AG04449 (cell line): ENCODE data around the gene TMEM255B.

Experiments
- CTCF ChIA-PET: fragments of 350-600 bp; formaldehyde crosslinking; extraction: SDS; loops from one replicate; lab custom pipeline; 2021; ENCODE audit warnings: antibody characterized with exemption; lab: Yijun Ruan, JAX
- POLR2A ChIA-PET: fragments of 400-600, 350-600 bp; formaldehyde crosslinking; extraction: SDS; loops from one replicate; lab custom pipeline; 2020; ENCODE audit warnings: antibody characterized with exemption, inconsistent platforms; lab: Yijun Ruan, JAX
- DNase-seq: peaks from one replicate; pipeline ENCODE4 v3.0.0-alpha.2; 2010; ENCODE audit warnings: low read depth, low spot score
- H3K4me3 ChIP-seq: 2 replicates; pipeline ENCODE4 v1.5.1; 2011; ENCODE audit warnings: low read depth, mild to moderate bottlenecking, control low read depth, low read length
- TF ChIP-seq, protein P1 (sequence below): IDR thresholded peaks from one replicate; pipeline ENCODE4 v1.5.1; 2011; ENCODE audit warnings: mild to moderate bottlenecking, moderate library complexity, low read length, control low read depth, inconsistent platforms; ENCODE audit not compliant: insufficient read depth; ENCODE audit errors: missing control alignments

The TMEM255B gene

GRCh38 chr13:113726961-113727411 is 32.0 kb upstream of the TMEM255B start:
- TF ChIP-seq, protein P1, sequence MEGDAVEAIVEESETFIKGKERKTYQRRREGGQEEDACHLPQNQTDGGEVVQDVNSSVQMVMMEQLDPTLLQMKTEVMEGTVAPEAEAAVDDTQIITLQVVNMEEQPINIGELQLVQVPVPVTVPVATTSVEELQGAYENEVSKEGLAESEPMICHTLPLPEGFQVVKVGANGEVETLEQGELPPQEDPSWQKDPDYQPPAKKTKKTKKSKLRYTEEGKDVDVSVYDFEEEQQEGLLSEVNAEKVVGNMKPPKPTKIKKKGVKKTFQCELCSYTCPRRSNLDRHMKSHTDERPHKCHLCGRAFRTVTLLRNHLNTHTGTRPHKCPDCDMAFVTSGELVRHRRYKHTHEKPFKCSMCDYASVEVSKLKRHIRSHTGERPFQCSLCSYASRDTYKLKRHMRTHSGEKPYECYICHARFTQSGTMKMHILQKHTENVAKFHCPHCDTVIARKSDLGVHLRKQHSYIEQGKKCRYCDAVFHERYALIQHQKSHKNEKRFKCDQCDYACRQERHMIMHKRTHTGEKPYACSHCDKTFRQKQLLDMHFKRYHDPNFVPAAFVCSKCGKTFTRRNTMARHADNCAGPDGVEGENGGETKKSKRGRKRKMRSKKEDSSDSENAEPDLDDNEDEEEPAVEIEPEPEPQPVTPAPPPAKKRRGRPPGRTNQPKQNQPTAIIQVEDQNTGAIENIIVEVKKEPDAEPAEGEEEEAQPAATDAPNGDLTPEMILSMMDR = no peak
- no peak overlapping the region for H3K4me3 ChIP-seq
- ChIA-PET POLR2A (no interaction called here), CTCF (interaction anchor here (1.0 kb wide), 1 partner anchor 16 kb away, joined by 3 read pairs; no protein-coding TSS in a partner anchor)
- no peak for DNase-seq

GRCh38 chr13:113728571-113729054 is 30.4 kb upstream of the TMEM255B start:
- CTCF ChIA-PET = no interaction called here
- no peak overlapping the region for H3K4me3 ChIP-seq
- POLR2A ChIA-PET = no interaction called here
- TF ChIP-seq, protein P1 = no peak
- no peak for DNase-seq

DNA sequence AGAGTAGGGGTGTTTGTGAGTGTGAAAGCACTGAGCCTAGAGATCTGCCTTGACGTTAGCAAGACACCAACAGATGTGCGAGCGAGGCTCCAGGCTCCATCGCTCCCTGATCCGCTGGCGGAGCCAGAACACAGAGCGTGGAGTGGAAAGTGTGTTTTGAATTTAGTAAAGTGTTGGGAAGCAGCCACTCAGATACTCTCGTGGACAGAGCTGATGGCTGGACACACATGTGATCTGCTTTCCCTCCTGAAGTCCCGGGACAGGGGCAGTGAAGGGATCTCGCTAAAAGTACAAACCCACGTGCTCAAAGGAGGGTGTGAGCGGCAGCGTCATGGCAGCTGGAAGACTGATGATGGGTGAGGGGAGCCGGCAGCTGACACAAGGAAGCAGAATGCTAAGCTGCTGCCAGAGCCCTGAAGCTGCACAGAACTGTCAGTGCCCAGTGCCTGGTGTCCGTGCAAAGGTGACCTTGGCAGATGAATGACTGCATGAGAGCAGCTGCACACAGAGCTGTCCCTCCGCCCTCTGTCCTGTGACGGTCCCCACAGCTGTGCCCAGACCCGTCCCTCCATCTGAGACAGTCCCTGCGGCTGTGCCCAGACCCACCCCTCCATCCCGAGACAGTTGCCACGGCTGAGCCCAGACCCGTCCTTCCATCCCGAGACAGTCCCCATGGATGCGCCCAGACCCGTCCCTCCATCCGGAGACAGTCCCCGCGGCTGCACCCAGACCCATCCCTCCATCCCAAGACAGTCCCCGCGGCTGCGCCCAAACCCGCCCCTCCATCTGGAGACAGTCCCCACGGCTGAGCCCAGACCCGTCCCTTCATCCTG is 29.6 kb upstream of the TMEM255B start:
- ChIA-PET POLR2A (no interaction called here), CTCF (interaction anchor here (0.7 kb wide), 1 partner anchor 498 kb away, joined by 3 read pairs; no protein-coding TSS in a partner anchor)
- H3K4me3 ChIP-seq = no peak overlapping the region
- TF ChIP-seq, protein P1 = no peak
- DNase-seq = no peak

- ChIA-PET POLR2A (no interaction called here), CTCF (no interaction called here)
These were observed 28.8 kb upstream of the TMEM255B start for GRCh38 chr13:113730258-113730691.

DNA sequence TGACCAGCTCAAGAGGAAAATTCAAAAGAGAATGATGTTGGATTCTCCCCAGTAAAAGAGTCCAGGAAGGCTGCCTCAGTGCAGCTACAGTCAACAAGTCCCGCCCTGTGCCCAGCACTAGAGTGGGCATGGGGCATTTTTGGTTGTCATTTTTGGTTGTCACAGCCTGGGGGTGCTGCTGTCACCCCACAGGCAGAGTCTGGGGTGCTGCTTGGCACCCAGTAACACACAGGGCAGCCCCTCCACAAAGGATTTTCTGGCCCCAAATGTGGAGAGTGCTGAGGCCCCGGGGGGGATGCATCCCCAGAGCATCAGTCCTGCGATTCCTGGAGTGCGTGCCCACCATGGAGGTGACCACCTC is 28.2 kb upstream of the TMEM255B start:
- TF ChIP-seq, protein P1 = no peak
- H3K4me3 ChIP-seq = no peak overlapping the region
- CTCF ChIA-PET = no interaction called here
- POLR2A ChIA-PET = no interaction called here
- DNase-seq = no peak

More at GRCh38 chr13:113730258-113730691, 28.8 kb upstream of the TMEM255B start:
- TF ChIP-seq, protein P1 = no peak
- no peak overlapping the region for H3K4me3 ChIP-seq
- no peak for DNase-seq

DNA sequence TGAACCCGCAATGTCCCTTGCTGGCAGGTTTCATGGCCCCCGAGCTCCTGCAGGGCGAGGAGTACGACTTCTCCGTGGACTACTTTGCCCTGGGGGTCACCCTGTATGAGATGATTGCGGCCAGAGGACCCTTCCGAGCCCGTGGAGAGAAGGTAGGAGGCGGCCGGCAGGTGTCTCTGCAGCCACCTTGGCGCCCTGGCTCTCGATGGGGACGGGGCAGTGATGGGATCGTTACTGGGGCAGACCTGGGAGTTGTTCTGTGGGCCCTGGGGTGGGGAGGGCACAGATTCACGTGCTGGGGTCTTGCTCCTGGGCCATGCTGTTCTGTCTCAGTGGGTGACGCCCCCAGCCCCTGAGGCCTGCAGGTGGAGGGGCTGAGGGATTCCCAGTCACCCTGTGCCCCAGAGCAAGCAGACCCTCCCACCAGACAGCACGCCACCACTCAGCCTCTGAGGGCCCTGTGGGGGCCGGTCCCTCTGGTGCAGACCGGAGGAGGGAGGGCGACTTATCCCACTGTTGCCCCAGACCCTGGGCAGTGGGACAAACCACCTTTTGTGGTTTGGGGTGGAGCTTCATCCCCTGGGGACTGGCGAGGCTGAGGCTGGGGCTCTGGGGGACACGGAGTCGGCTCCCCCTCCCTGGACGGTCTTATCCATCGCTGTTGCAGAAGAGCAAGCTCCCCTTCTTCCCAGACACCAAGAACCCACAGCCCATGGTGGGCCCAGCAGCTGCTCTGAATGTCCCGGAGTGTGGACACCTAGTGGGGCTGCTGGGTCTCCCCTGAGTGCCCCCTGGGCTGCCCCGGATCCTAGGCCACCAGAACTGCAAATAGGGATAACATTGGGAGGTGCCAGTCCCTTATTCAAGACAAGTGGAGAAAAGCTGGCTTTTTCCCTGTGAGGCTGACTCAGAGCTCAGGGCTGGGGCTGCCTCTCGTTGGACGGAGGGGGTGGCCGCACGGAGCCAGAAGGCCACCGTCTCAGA is 27.5 kb upstream of the TMEM255B start:
- no peak overlapping the region for H3K4me3 ChIP-seq
- DNase-seq = no peak
- TF ChIP-seq, protein P1 = no peak
- ChIA-PET POLR2A (no interaction called here), CTCF (no interaction called here)
